DMS79 (cell line): ENCODE measurements around the gene PHKG2.

ENCODE experiments used
- DNase-seq: peaks from one replicate; lab custom pipeline; 2025; lab: John Stamatoyannopoulos, UW

The PHKG2 gene

GRCh38 chr16:30757316-30757715 lies 9.1 kb downstream of the PHKG2 start:
- DNase-seq = no peak

GRCh38 chr16:30758988-30759491 lies 10.8 kb downstream of the PHKG2 start:
- no peak for DNase-seq

GRCh38 chr16:30760001-30760559 lies 11.9 kb downstream of the PHKG2 start:
- no peak for DNase-seq

- DNase-seq = no peak
Observed at GRCh38 chr16:30760577-30761426, 12.6 kb downstream of the PHKG2 start.

- DNase-seq = peak; percentile 10
Observed at GRCh38 chr16:30761427-30761927, 13.3 kb downstream of the PHKG2 start.

GRCh38 chr16:30761928-30762902 lies 14.0 kb downstream of the PHKG2 start, which contains the start of the genes CFAP119 and RNF40:
Gene CFAP119, minus strand, starts transcription at chr16:30762062. Its CDS starts 314 bp downstream, at chr16:30761748.
Gene RNF40, plus strand, starts transcription at chr16:30762322. Its CDS starts 224 bp downstream, at chr16:30762546.
- DNase-seq = peak; percentile 97

GRCh38 chr16:30762991-30763725 lies 14.9 kb downstream of the PHKG2 start:
- DNase-seq = no peak

- no peak for DNase-seq
Observed at GRCh38 chr16:30764086-30764485, 15.9 kb downstream of the PHKG2 start.

GRCh38 chr16:30764816-30765465 lies 16.7 kb downstream of the PHKG2 start:
- DNase-seq = no peak

- no peak for DNase-seq
Observed at GRCh38 chr16:30766206-30766932, 18.1 kb downstream of the PHKG2 start.

GRCh38 chr16:30766933-30767284 lies 18.7 kb downstream of the PHKG2 start:
- no peak for DNase-seq

- DNase-seq = no peak
Observed at GRCh38 chr16:30767767-30768465, 19.7 kb downstream of the PHKG2 start.

- DNase-seq = no peak
Observed at GRCh38 chr16:30768583-30769181, 20.5 kb downstream of the PHKG2 start.

GRCh38 chr16:30769379-30770089 lies 21.3 kb downstream of the PHKG2 start:
- DNase-seq = no peak

- no peak for DNase-seq
Observed at GRCh38 chr16:30771726-30772125, 23.5 kb downstream of the PHKG2 start.

GRCh38 chr16:30773826-30774225 lies 25.6 kb downstream of the PHKG2 start:
- no peak for DNase-seq

- no peak for DNase-seq
Observed at GRCh38 chr16:30774367-30775130, 26.3 kb downstream of the PHKG2 start.

- no peak for DNase-seq
Observed at GRCh38 chr16:30775131-30775391, 26.8 kb downstream of the PHKG2 start.
